HEK293 (cell line): ENCODE results near the gene PPP1R12C.

ENCODE experiments used
- CTCF ChIA-PET: fragments of 350-600 bp; formaldehyde crosslinking; extraction: SDS; loops from one replicate; lab custom pipeline; 2021; ENCODE audit warnings: antibody characterized with exemption; lab: Yijun Ruan, JAX
- POLR2A ChIA-PET: fragments of 300-600 bp; formaldehyde crosslinking; extraction: SDS; loops from one replicate; lab custom pipeline; 2020; ENCODE audit warnings: antibody characterized with exemption, inconsistent platforms; lab: Yijun Ruan, JAX
- H3K27ac ChIP-seq: fragments of 200-500 bp; sonication (Bioruptor generic); 2 replicates; pipeline ENCODE4 v1.5.1; 2014; ENCODE audit warnings: low read depth, low read length, control low read depth, inconsistent platforms; ENCODE audit errors: extremely low read depth
- H3K36me3 ChIP-seq, 2 experiments: fragments of 200-500 bp in 1 of 2; sonication (Bioruptor generic) in 1 of 2; 1 replicate in 1 of 2; 2 replicates in 1 of 2; pipeline ENCODE4 v1.5.1; 2014 to 2017; ENCODE audit warnings: inconsistent platforms in 2 of 2, low read length in 2 of 2; ENCODE audit not compliant: control insufficient read depth in 2 of 2, insufficient read depth in 1 of 2
- H3K4me1 ChIP-seq: fragments of 200-500 bp; sonication (Bioruptor generic); 2 replicates; pipeline ENCODE4 v1.5.1; 2014; ENCODE audit warnings: mild to moderate bottlenecking, low read length, inconsistent platforms; ENCODE audit not compliant: control insufficient read depth, insufficient read depth
- H3K4me3 ChIP-seq: 2 replicates; pipeline ENCODE4 v1.5.1; 2011; ENCODE audit warnings: low read depth, mild to moderate bottlenecking, control low read depth, low read length, moderate library complexity
- H3K9me3 ChIP-seq: fragments of 200-500 bp; sonication (Bioruptor generic); 2 replicates; pipeline ENCODE4 v1.5.1; 2014; ENCODE audit warnings: low read depth, low read length, inconsistent platforms; ENCODE audit not compliant: control insufficient read depth, insufficient read depth
- GLI4 ChIP-seq: fragments of 450-650 bp; formaldehyde crosslinking; IDR thresholded peaks from 2 replicates; pipeline ENCODE4 v1.5.1; 2016; ENCODE audit warnings: missing biosample characterization, missing genetic modification characterization
- GLIS1 ChIP-seq: fragments of 450-650 bp; formaldehyde crosslinking; IDR thresholded peaks from 2 replicates; pipeline ENCODE4 v1.5.1; 2016; ENCODE audit warnings: missing biosample characterization, missing genetic modification characterization
- KLF10 ChIP-seq: fragments of 450-650 bp; IDR thresholded peaks from 2 replicates; pipeline ENCODE4 v1.5.1; 2018; ENCODE audit warnings: missing biosample characterization, mild to moderate bottlenecking, missing genetic modification characterization
- PRDM4 ChIP-seq: fragments of 450-650 bp; formaldehyde crosslinking; IDR thresholded peaks from 2 replicates; pipeline ENCODE4 v1.5.1; 2017; ENCODE audit warnings: missing biosample characterization, missing genetic modification characterization
- SALL2 ChIP-seq: fragments of 450-650 bp; formaldehyde crosslinking; IDR thresholded peaks from 2 replicates; pipeline ENCODE4 v1.5.0; 2017; ENCODE audit warnings: missing biosample characterization, mild to moderate bottlenecking, missing genetic modification characterization, borderline replicate concordance
- TRIM28 ChIP-seq: IDR thresholded peaks from 2 replicates; pipeline ENCODE4 v1.6.1; 2011; ENCODE audit warnings: low read length, control low read depth, borderline replicate concordance
- YY2 ChIP-seq: fragments of 450-650 bp; formaldehyde crosslinking; IDR thresholded peaks from 2 replicates; pipeline ENCODE4 v1.5.1; 2016; ENCODE audit warnings: missing biosample characterization, missing genetic modification characterization
- ZBTB10 ChIP-seq: fragments of 450-650 bp; formaldehyde crosslinking; IDR thresholded peaks from 2 replicates; pipeline ENCODE4 v1.5.1; 2016; ENCODE audit warnings: missing biosample characterization, missing genetic modification characterization
- ZBTB44 ChIP-seq: fragments of 450-650 bp; IDR thresholded peaks from 2 replicates; pipeline ENCODE4 v1.5.1; 2018; ENCODE audit warnings: missing biosample characterization, mild to moderate bottlenecking, missing genetic modification characterization
- ZFHX2 ChIP-seq: fragments of 450-650 bp; formaldehyde crosslinking; conservative IDR thresholded peaks from 2 replicates; pipeline ENCODE4 v1.5.1; 2016; ENCODE audit warnings: missing biosample characterization, missing genetic modification characterization
- ZNF169 ChIP-seq: fragments of 450-650 bp; formaldehyde crosslinking; IDR thresholded peaks from 2 replicates; pipeline ENCODE4 v1.5.1; 2016; ENCODE audit warnings: missing biosample characterization, missing genetic modification characterization
- ZNF18 ChIP-seq: fragments of 450-650 bp; formaldehyde crosslinking; IDR thresholded peaks from 2 replicates; pipeline ENCODE4 v1.5.1; 2016; ENCODE audit warnings: missing biosample characterization, missing genetic modification characterization
- ZNF341 ChIP-seq: fragments of 450-650 bp; formaldehyde crosslinking; IDR thresholded peaks from 2 replicates; pipeline ENCODE4; 2016; ENCODE audit warnings: low read depth, missing biosample characterization, missing genetic modification characterization
- ZNF660 ChIP-seq: fragments of 450-650 bp; IDR thresholded peaks from 2 replicates; pipeline ENCODE4 v1.5.1; 2018; ENCODE audit warnings: missing biosample characterization, mild to moderate bottlenecking, missing genetic modification characterization
- ZNF747 ChIP-seq: fragments of 450-650 bp; formaldehyde crosslinking; IDR thresholded peaks from 2 replicates; pipeline ENCODE4 v1.5.1; 2016; ENCODE audit warnings: missing biosample characterization, missing genetic modification characterization
- ZNF76 ChIP-seq: fragments of 450-650 bp; formaldehyde crosslinking; IDR thresholded peaks from 2 replicates; pipeline ENCODE4; 2016; ENCODE audit warnings: low read depth, missing biosample characterization, missing genetic modification characterization, borderline replicate concordance
- ZNF785 ChIP-seq: fragments of 450-650 bp; formaldehyde crosslinking; IDR thresholded peaks from 2 replicates; pipeline ENCODE4 v1.5.1; 2016; ENCODE audit warnings: missing biosample characterization, missing genetic modification characterization
- ZSCAN5A ChIP-seq: fragments of 450-650 bp; formaldehyde crosslinking; IDR thresholded peaks from 2 replicates; pipeline ENCODE4 v1.5.1; 2016; ENCODE audit warnings: missing biosample characterization, missing genetic modification characterization

The PPP1R12C gene

GRCh38 chr19:55115446-55116065 is 1.9 kb downstream of the PPP1R12C start:
- POLR2A ChIA-PET = interaction anchor here (1.1 to 1.5 kb wide), 2 partner anchors 46 to 484 kb away, joined by 4 to 5 read pairs; partner anchors contain the start of gene FIZ1
- TF ChIP-seq PRDM4 (tag by site-specific recombination) (no peak), ZNF169 (tag by site-specific recombination) (no peak), KLF10 (tag by site-specific recombination) (no peak)
- peaks cover 18% of the 10 kb centered on the region for H3K4me1 ChIP-seq
- peak overlapping the region; percentile 78 for H3K4me3 ChIP-seq
- CTCF ChIA-PET = interaction anchor here (1.1 to 4.6 kb wide), 2 partner anchors 18 to 27 kb away, joined by 4 to 26 read pairs; no protein-coding TSS in a partner anchor
- no peaks in the 10 kb centered on the region for H3K9me3 ChIP-seq
- H3K27ac ChIP-seq = peak overlapping the region; percentile 22; the same call in 1 of the 2 replicates
- H3K36me3 ChIP-seq = peaks cover 0 to 15% of the 10 kb centered on the region in 2 experiments; a peak in 2 of 3 replicates

- CTCF ChIA-PET = interaction anchor here (0.9 to 4.6 kb wide), 4 partner anchors 18 to 145 kb away, joined by 3 to 26 read pairs (median 6); no protein-coding TSS in a partner anchor
- H3K36me3 ChIP-seq = peaks cover 0 to 24% of the 10 kb centered on the region in 2 experiments; a peak in 2 of 3 replicates
- no peak overlapping the region for H3K4me3 ChIP-seq
- H3K27ac ChIP-seq = no peak overlapping the region
- H3K4me1 ChIP-seq = peaks cover 18% of the 10 kb centered on the region
- TF ChIP-seq ZNF18 (tag by site-specific recombination) = no peak
- TF ChIP-seq ZBTB10 (tag by site-specific recombination) = 0 out of 2 replicates have a peak, but pooled peaks have one; percentile 33
- POLR2A ChIA-PET = interaction anchor here (1.5 kb wide), 1 partner anchor 46 kb away, joined by 4 read pairs; no protein-coding TSS in a partner anchor
- H3K9me3 ChIP-seq = no peaks in the 10 kb centered on the region
These were observed 2.8 kb downstream of the PPP1R12C start for GRCh38 chr19:55114566-55115145.

- no peak overlapping the region for H3K4me3 ChIP-seq
- CTCF ChIA-PET = interaction anchor here (0.6 to 4.6 kb wide), 9 partner anchors 10 to 541 kb away, joined by 3 to 26 read pairs (median 5); no protein-coding TSS in a partner anchor
- H3K4me1 ChIP-seq = peaks cover 18% of the 10 kb centered on the region
- peaks cover 0 to 33% of the 10 kb centered on the region in 2 experiments; a peak in 2 of 3 replicates for H3K36me3 ChIP-seq
- no peak overlapping the region for H3K27ac ChIP-seq
- POLR2A ChIA-PET = no interaction called here
- no peaks in the 10 kb centered on the region for H3K9me3 ChIP-seq
- TF ChIP-seq ZNF76 (tag by site-specific recombination) (no peak), ZNF747 (tag by site-specific recombination) (no peak), ZBTB44 (tag by site-specific recombination) (no peak), ZNF785 (tag by site-specific recombination) (no peak), GLI4 (tag by site-specific recombination) (no peak), ZNF660 (no peak), ZFHX2 (tag by site-specific recombination) (no peak), SALL2 (tag by site-specific recombination) (no peak), TRIM28 (no peak), GLIS1 (tag by site-specific recombination) (peak; percentile 90), ZSCAN5A (tag by site-specific recombination) (no peak), ZNF341 (tag by site-specific recombination) (peak; percentile 65), YY2 (no peak)
These were observed 3.8 kb downstream of the PPP1R12C start for GRCh38 chr19:55113570-55114039.
